IPS DF 19.7 (cell line): Measurements from ENCODE around the gene HP1BP3.

ENCODE experiments used
- DNase-seq: peaks from one replicate; pipeline ENCODE4 v3.0.0-alpha.2; 2013; ENCODE audit warnings: low read depth, low spot score

HP1BP3 gene

DNA sequence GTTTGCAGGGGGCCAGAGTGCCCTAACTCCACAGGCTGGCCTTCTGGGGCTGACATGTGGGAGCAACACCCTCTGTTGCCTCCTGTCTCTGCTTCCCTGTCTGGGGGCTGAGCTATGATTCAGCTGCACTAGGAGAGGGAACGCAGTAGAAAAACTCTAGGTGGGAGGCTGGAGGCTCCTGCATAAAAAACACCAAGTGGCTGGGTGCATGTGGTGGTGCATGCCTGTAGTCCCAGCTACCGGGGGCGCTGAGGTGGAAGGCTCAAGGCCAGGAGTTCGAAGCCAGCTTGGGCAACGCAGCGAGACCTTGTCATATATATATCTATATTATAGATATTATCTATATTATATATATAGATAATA is 74.9 kb downstream of the HP1BP3 start:
- no peak for DNase-seq

DNA sequence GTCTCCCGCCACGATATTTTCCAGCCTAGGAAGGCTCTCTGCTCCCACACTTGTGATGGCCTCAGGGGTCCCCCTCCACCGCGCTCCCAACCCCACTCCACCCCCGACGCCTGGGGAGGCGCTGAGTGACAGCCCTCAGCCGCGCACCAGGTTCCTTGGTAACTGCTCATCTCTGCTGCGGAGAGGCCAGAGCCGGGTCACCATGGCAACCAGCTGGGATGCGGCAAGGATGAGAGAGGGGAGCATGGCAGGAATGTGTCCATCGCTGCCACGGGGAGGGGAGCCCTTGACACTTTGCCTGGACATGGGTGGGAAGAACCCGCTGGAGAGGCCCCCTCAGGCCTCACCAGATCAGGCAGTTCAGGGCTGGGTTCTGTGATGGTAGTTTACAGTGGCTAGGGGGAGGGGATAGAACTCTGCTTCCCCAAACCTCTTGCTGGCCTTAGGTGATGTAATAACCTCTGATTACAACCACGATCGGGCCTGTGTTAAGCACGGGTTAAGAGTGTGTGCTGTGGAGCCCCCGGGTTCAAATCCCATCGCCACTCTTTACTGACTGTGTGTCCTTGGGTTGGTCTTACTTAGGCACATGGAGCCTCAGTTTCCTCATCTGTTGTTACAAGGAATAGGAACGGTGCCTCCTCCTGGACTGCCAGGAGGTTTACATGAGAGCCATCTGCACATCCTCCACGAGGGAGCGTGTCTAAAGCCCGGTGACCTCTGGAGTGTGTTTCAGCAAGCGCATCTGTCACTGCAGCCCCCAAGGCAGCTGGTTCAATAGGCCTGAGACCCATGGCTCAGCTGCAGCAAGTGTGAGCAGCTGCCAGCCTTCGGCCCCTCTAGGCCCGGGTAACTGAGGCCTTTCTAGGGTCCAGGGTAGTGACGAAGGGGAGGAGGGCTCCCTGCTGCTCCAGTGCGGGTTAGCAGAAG is 75.6 kb downstream of the HP1BP3 start:
- DNase-seq = no peak

DNA sequence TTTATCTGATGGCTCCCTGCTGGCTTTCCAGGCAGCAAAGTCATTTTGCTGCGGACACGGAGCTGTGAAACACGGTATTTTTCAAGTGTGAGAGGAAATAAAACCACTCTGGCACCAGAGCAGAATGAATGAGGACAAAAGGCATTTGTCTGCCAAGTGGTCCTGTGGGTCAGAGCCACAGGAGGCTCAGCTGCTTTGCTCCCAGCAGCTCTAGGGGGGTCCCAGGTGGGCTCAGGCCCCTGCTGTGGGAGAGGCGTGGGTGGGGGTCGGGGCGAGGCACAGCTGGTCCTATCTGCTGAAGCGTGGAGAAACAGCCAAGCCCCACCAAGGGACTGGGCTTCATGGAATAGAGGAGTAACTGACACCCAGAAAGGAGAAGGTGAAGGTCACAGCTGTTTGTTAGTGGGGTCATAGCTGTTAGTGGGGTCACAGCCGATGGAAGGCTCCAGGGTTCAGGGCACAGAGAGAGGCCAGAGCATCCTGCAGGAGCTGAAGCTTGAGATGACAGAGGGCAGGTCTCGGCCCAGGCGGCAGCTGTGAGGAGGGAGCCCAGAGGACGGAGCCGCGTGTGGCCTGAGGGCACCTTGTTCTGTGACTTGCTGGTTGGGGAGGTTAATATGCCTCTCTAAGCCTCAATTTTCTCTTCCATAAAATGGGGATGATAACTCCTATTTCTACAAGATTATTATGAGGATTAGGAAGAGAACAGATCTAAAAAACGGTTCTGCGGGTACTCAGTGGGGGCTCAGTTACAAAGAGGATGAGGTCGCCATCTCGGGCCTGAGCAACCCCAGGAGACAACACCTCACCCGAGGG is 76.4 kb downstream of the HP1BP3 start:
- no peak for DNase-seq

DNA sequence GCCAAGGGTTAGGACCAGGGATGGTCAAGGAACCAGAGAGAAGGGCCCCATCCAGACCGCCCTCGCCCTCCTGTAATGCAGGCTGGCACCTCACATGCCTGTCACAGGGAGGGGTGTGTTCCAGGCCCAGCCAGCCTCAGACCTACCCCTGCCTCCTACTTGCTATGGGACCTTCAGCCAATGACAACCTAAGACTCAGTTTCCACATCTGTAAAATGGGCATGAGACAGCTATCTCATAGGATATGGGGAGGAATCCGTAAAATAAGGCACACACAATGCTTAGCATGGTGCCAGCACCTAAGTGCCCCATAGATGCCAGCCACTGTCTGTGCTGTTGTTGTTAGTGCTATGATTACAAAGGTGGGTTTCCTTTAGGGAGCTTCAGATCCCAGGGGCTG is 77.2 kb downstream of the HP1BP3 start:
- DNase-seq = no peak

DNA sequence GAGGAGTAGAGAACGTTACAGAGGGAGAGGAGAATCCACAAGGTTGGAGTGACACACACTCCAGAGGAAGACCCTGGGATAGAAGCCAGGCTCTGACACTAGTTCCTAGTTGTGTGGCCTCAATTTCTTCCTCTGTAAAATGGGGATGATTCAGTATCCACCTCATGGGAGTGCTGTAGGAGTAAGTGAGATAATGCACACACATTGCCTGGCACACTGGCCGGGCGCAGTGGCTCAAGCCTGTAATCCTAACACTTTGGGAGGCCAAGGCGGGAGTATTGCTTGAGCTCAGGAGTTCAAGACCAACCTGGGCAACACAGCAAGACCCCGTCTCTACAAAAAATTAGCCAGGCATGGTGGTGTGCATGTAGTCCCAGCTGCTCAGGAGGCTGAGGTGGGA is 78.2 kb downstream of the HP1BP3 start:
- no peak for DNase-seq

DNA sequence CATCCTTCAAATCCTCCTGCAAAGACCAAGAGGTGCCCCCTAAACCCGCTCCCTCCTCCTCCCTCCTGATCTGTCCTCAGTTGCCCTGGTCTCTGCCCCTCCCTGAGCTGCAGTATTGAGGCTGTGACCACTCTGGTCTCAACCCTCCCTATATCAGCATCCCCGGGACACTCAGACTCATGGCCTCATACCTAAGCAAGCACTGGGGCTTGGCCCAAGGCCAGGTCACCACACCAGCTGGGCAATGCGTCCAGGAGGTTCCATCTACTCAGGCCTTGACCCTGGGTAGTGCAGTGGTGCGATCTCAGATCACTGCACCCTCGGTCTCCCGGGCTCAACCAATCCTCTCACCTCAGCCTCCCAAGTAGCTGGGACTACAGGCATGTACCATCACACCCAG is 79.0 kb downstream of the HP1BP3 start:
- DNase-seq = no peak

DNA sequence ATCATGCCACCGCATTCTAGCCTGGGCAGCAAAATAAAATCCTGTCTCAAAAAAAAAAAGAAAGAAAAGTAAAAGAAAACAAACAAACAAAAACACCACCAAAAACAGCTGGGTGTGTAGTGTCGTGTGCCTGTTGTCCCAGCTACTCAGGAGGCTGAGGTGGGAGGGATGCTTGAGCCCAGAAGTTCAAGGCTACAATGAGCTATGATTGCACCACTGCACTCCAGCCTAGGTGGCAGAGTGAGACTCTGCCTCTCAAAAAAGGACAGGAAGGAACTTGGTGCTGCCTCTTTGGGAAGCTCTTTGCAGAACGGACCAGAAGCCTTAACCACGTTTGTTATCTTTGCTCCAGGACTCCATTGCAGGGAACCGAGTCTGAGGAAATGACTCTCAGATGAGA is 80.3 kb downstream of the HP1BP3 start:
- no peak for DNase-seq

DNA sequence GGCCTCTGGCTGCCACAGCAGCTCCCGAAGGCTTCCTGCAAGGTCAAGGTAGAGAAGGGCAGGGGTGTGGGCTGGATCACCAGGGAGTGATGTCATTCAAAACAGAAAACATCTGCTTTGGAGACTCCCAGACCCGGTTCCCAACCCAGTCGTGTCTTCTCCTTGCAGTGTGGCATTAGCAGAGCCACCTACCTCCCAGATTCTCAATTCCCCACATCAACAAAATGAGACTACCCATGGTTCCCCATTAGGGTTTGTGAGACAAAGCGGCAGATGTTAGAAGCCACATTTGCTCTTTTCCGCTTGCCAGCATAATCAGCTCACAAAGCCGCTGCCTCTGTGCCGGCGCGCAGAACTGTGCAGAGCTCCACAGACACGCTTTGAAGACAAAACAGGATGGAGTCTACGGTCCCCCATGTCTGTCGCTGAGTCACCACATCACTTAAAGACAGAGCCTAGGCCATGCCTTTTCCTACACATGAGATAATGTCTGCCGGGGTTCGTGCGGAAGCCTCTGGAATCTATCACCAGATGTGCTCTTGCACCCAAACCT is 81.8 kb downstream of the HP1BP3 start:
- no peak for DNase-seq

DNA sequence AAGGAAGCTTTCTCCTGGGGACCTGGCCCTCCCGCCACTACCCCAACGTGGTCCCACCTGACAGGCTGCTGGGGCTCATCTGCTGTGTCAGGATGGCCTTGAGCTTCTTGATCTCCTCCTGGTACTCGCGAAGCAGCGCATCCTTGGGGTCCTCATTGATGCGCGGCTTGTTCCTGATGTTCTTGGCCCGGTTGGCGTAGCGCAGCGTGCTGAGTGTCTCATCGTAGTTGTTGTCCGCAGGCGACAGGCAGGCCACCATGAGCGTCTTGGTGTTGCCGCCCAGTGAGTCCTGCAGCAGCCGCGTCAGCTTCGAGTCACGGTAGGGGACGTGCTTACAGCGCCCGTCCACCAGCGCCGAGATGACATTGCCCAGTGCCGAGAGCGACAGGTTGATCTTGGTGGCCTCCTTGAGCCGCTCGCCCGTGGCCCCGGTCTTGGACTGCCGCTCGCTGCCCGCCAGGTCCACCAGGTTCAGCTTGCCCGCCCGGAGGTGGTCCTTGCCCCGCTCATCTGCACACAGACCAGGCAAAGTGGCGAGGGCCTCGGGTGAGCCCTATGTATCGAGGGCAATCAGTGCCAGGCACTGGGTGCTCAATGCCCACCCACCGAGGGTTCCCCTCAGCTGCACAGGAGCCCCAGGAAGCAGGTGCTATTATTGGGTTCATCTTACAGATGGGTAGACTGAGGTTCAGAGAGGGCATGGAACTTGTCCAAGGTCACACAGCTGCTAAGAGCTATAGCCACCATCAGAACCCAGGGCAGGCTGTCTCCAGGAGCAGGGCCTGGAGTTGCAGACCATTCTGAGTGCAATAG is 82.5 kb downstream of the HP1BP3 start:
- DNase-seq = no peak

DNA sequence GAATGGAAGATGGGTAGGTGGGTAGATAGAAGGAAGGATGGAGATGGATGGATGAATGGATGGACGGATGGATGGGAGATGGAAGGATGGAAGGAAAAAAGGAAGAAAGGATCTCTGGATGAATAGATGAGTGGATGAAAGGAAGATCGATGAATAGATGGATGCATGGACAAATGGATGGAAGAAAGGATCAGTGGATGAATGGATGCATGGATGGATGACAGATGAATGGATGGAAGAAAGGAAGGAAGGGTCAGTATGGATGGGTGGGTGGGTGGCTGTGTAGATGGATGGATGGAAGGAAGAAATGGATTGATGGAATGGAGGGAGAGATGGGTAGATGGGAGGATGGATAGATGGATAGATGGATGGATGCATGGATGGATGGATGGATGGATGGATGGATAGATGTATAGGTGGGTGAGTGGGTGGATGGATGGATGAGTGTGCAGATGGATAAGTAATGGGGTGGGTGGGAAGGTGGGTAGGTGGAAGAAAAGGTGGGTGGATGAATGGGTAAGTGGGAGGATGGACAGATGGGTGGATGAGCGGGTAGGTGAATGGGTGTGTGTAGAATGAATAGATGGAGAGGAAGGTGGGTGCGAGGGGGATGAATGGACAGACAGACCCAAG is 83.9 kb downstream of the HP1BP3 start:
- no peak for DNase-seq

DNA sequence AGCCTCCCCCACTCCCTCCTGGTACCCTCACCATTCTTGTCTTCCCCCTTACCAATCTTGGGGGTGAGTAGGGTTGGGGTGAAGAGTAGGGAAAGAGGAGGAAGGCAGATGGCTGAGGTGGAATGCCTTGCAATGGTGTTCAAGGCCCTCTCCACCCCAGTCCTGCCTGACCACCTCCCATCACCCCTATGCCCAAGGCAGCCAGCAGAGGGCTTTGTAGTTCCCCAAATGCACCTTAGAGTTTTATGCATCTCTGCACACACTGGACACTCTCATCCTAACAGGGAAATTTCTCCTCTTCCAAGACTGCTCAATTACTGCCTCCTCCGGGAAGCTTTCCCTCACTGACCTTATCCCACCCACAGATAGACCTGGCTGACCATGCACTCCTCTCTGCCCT is 84.7 kb downstream of the HP1BP3 start:
- DNase-seq = no peak

DNA sequence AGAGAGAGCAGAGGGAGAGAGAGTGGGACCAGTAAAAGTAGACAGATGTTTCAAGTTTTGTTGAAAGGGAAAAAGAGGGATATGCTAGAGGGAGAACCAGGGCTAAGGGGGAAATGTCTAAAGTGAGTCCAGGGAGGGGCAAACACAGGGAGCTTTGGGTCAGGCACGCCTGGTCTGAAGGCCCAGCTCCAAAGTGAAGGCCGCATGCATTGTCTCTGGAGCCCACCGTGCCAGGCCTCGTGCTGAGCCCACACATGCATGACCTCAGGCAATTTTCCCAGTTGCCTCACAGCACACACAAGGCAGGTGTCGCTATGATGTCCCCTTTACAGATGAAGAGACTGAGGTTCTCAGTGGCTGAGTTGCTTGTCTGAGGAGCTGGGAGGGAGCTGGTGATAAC is 85.3 kb downstream of the HP1BP3 start:
- no peak for DNase-seq

DNA sequence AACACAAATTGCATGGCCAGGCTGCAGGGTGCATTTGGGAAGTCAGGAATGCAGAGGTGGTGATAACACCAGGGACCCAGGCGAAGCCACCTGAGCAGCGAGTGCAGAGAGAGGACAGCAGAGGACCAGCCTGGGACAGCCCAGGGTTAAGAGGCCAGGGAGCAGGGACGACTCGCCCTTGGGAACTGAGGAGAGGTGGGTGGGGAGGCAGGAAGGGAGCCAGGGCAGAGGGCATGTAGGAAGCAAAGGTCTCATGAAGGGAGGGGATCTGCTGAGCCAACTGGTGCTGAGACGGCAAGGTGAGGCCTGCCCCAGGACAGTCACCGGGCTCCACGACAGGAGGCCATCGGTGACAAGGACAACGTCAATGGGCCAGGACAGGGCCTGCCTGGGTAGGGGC is 85.7 kb downstream of the HP1BP3 start:
- no peak for DNase-seq

DNA sequence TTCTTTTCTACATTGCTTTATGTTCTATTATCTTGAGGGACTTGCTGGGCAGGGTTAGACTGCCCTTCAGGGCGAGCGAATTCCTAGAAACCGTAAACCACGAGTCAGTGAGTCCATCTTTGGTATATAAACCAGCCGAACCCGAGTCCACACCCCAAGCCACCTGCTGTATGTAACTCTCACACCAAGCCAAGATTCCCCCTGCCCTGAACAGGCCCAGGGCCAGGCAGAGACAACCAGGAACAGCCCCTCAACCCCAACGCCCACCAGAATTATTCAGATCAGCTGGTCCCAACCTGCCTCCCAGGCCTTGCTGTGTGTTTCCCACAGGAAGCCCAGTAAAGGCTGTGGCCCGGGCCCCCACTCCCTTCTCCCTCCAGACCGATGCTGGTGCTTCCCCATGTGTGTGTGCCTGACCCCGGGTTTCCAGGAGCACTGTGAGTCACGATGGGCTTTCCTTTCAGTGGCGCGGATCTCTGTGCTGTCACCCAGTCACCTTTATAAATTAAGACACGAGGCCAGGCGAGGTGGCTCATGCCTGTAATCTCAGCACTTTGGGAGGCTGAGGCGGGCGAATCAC is 86.4 kb downstream of the HP1BP3 start:
- no peak for DNase-seq

DNA sequence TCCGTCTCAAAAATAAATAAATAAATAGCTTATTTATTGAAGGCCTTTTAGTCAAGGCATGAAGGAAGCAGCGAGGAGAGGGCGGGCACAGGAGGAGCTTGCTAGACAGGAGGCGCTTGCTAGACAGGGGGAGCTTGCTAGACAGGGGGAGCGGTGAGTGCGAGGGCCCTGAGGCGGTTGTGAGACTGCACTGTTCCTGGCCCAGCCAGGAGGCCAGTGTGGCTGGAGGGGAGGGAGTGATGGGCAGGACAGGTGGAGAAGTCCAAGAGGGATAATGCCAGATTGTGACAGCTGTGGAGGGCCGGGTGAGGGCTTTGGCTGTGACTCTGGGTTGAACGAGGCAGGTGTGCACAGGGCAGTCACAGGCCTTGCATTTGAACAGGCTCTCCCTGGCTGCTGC is 87.5 kb downstream of the HP1BP3 start:
- DNase-seq = no peak

DNA sequence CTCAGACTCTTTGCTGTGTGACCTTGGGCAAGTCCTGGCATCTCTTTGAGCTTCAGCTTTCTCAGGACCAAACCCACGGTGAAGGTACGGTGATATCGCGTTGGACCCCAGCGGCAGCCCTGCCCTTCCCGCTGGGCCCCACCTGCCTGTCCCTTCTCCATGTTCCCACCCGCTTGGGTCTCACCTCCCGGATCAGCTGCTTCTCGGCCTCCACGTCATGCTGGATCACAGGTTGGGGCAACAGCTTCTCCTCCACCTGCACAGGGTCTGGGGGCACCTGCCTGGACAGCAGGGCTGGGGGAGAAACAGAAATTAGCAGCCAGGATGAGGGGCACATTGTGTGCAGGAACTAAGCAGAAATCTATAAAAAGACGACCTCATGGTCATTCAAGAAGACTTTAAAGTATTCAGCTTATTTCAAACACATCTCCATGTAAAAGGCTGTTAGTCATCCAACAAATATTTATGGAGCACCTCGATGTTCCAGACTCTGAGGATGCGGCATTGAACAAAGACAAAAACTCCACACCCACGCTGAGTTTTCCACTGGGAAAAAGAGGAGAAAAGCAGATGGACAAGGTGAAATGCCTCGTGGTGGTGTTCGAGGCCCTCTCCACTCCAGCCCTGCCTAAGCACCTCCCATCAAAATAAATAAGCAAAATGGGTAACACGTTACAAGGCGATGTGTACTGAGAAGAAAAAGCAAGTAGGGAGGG is 88.8 kb downstream of the HP1BP3 start:
- no peak for DNase-seq

DNA sequence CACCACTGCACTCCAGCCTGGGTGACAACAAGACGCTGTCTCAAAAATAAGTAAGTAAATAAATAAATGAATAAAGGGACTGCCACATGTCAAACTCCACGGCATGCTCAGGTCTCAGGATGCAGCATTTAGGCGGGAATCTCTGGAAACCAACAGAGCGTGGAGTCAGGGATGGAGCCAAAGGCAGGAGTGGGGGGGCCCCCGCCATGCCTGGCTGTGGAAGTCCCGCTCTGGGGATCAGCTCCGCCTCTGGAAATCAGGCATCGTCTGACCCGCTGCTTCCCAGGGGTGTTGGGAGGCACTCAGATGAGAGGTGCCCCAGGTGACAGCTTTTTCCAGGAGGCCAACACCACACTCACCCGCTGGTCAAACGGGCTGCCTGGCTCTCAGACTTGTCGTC is 89.5 kb downstream of the HP1BP3 start:
- DNase-seq = no peak

DNA sequence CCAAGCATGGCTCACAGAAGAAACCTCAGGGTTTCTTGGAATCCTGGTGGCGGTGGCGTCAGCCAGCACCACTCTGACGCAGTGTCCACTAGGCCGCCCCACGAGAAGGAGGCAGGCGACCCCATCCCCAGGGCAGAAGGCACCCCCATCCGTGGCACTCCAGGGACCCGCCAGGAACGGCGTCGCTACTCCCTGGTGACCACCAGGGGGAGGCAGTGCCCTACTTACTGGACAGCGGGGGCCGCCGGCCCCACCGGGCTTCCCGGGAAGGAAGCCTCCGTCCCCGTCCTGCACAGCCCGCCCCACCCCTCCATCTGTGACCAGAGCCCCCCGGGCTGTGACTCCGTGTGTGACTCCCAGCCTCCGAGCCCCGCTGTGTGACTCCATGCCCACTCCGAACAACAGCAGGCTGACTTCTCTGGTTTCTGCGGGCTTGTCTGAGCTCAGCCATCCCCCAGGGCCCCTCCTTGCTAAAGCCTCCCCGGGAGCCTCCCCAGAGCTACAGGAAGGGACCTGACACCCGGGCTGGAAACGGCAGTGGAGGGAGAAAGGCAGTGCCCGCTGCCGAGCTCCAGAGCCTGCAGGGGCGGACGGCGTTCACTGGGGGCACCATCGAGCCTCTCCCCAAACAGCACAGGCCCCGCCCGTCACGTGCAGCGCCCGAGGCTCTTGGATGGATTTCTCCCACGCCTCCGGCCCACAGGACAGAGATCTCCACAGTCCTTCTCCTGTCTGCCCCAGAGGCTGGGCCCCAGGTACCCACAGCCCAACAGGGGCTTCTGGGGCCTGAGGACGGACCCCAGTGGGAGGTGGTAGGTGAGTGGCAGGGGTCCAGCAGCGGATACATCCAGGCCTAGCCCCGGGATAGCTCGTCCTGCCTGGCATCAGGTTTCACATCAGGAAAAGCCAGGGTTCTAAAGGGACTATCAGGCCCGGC is 90.4 kb downstream of the HP1BP3 start:
- DNase-seq = no peak

DNA sequence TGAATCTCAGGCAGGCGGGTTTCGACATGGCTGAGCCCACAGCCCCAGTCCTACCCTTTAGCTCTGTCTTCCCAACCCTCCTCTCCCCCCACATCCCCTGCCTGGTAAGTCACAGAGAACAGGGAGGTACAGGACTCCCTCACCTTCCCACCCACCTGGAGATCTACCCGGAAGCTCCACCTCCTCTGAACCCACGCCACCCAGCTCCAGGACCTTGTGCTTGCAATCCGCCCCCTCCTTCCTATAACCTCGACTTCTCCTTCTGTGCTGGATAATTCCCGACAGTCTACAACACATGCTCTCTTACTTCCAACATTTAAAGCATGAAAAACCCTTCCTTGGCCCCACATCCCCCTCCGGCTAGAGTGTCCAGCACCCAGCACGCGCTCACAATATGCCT is 91.6 kb downstream of the HP1BP3 start:
- DNase-seq = no peak
